Neural progenitor cell (in vitro differentiated cells): ENCODE results near the gene MRGPRG.

Experiments
- EZH2 ChIP-seq: fragments of 200-600 bp; sonication (generic); IDR thresholded peaks from 2 replicates; pipeline ENCODE4 v1.6.1; 2017; ENCODE audit warnings: antibody characterized with exemption, mild to moderate bottlenecking, moderate library complexity
- EZH2phosphoT487 ChIP-seq: fragments of 200-600 bp; sonication (generic); IDR thresholded peaks from 2 replicates; pipeline ENCODE4 v1.6.1; 2017; ENCODE audit warnings: antibody characterized with exemption
- TF ChIP-seq, protein P1 (sequence below): fragments of 200-600 bp; sonication (generic); IDR thresholded peaks from 2 replicates; pipeline ENCODE4 v1.5.1; 2017; ENCODE audit warnings: antibody characterized with exemption, mild to moderate bottlenecking

DNA sequence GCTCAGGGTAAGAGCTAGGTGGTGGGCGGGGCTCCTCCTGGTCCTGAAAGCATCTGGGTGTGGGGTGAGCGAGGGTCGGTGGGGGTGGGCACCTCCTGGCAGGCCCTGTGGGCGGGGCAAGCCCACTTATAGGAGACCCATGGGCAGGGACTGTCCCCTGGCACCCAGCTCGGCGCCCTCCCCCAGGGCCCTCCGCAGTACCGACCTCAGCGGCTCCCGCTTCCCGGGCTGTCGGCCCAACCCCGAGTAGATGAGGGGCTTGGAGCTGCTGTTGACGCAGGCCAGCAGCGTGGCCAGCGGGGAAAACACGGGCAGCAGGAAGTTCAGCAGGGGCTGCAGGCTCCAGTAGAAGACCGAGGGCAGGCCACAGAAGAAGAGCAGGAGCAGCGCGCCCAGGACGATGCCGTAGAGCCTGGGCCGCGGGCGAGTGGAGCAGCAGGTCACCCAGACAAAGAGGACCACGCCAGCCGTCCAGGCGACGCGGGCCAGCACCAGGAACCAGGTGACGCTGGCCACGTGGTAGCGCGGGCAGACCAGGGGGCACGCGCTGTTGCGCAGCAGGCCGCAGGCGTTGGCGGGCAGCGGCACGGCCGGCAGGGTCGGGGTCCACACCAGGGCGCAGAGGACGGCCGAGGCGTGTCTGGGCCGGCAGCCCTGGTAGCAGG is 663 bp downstream of the MRGPRG start:
- TF ChIP-seq, protein P1, sequence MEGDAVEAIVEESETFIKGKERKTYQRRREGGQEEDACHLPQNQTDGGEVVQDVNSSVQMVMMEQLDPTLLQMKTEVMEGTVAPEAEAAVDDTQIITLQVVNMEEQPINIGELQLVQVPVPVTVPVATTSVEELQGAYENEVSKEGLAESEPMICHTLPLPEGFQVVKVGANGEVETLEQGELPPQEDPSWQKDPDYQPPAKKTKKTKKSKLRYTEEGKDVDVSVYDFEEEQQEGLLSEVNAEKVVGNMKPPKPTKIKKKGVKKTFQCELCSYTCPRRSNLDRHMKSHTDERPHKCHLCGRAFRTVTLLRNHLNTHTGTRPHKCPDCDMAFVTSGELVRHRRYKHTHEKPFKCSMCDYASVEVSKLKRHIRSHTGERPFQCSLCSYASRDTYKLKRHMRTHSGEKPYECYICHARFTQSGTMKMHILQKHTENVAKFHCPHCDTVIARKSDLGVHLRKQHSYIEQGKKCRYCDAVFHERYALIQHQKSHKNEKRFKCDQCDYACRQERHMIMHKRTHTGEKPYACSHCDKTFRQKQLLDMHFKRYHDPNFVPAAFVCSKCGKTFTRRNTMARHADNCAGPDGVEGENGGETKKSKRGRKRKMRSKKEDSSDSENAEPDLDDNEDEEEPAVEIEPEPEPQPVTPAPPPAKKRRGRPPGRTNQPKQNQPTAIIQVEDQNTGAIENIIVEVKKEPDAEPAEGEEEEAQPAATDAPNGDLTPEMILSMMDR = no peak
- TF ChIP-seq EZH2 = no peak
- no peak for TF ChIP-seq EZH2phosphoT487
